Skeletal muscle cell (primary cell): Measurements from ENCODE around the gene TNFRSF1A.
"Not testable (repeated sequence)": the region's sequence is repeated elsewhere in the genome, so short reads cannot be mapped to it uniquely, and the experiment has no call there.

Experiments
- DNase-seq: peaks from one replicate; pipeline ENCODE4 v3.0.0-alpha.2; 2010; ENCODE audit warnings: low read depth
- H3K4me3 ChIP-seq: 2 replicates; pipeline ENCODE4 v1.5.1; 2011; ENCODE audit warnings: low read depth, mild to moderate bottlenecking, control low read depth, low read length, moderate library complexity

Gene TNFRSF1A

DNA sequence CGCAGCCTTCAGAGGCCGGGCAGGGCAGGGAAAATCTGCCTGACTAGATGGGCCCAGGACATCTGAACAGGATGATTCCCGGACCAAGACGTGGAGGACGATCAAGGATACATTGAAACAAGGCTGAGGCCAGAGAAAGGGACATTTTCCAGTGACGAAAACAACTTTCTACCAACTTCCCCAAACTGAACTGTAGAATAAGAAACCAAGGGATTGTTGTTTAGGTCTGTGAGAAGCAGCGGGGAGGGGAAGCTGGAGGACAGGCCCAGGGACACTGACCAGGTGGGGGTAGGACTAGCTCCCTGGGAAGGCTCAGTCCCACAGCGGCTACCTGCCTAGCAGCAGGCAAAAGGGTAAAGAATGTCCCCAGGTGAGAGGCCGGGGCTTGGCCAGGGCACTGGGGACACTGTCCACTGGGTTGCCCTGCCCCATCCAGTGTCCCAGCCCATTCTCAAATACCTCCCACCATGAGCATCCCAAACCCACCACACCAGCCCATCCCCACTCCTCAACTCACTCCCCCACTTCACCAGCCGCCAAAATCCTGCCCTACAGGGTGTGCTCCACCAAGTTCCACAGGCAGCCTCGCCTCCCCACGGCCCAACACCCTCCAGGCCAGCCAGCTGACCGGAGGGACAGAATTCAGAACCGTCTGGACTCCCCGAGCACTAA is 995 bp downstream of the TNFRSF1A start:
- DNase-seq = no peak
- peak overlapping the region; percentile 98 for H3K4me3 ChIP-seq

DNA sequence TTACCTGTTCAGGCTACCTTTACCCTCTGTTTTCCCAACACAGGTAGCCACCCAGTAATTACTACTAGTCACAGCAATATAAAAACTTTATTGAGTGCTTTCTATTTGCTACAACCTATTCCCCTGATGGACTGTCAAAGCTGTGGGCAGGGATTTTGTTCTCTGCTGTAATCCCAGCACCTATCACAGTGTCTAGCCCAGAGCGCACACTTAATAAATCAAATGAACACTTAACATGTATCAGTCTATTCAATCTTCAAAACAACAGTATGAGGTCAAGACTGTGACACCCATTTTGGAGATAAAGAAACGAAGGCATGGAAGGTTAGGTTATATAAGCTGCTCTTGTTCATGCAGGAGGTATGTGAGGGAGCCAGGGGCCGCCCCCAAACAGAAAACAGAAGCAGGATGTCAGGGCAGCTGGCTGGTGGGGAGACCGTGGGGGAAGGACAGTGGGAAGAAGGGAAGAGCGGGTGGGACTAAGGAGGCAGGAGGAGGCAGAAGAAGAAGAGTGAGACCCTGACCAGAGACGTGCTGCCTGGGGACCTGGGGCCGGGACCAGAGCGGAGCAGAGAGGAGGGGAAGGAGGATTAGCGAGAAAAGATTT is 1.7 kb downstream of the TNFRSF1A start:
- peak overlapping the region; percentile 98 for H3K4me3 ChIP-seq
- no peak for DNase-seq

DNA sequence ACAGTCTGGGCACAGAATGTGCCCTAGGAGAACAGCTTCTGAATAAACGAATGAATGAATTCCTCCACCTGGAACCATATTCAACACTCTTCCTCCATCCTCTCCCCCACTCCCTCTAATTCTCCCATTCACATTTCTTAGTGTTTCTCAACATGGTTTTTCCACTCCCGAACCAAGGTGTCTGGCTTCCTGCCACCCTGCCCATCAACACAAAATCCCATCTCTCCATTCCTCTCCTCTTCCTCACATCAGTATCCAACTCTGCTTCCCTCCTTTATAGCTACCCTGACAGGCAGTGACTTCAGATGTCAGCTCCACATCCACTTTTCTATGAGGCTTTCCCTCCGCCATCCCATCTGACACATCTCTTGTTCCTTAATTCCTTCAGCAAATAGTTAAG is 2.9 kb downstream of the TNFRSF1A start:
- DNase-seq = no peak
- peak overlapping the region; percentile 98 for H3K4me3 ChIP-seq

DNA sequence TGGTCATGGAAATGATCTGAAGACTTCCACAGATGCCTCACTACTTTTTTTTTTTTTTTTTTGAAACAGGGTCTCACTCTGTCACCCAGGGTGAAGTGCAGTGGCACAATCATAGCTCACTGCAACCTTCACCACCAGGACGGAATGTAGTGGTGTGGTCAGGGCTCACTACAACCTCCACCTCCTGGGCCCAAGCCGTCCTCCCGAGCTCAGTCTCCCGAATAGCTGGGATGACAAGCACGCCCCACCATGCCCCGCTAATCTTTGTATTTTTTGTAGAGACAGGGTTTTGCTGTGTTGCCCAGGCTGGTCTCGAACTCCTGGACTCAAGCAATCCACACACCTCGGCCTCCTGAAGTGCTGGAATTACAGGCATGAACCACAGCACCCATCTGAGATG is 3.3 kb downstream of the TNFRSF1A start:
- H3K4me3 ChIP-seq = peak overlapping the region; percentile 98
- DNase-seq = not testable (repeated sequence)

DNA sequence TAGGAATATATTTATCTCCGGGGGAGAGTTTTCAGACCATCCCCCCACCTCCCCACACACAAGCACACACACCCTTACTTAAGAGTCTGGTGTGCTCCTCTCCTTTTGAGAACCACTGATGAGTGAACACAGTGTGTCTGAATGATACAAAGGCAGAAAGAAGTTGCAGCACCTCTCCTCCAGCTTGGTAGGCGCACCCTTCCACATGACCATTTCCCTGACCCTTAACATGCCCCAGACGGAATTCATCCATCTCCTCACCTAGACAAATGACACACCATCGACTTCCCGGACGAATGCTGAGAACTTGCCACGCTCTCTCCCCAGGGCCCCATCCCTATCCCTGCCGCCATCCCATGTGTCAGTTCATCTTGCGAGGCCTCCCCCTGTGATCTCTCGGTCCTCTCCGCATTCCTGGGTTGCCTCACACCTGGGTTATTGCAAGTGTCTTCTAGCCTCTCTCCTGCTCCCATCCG is 3.9 kb downstream of the TNFRSF1A start:
- peak overlapping the region; percentile 98 for H3K4me3 ChIP-seq
- DNase-seq = no peak

DNA sequence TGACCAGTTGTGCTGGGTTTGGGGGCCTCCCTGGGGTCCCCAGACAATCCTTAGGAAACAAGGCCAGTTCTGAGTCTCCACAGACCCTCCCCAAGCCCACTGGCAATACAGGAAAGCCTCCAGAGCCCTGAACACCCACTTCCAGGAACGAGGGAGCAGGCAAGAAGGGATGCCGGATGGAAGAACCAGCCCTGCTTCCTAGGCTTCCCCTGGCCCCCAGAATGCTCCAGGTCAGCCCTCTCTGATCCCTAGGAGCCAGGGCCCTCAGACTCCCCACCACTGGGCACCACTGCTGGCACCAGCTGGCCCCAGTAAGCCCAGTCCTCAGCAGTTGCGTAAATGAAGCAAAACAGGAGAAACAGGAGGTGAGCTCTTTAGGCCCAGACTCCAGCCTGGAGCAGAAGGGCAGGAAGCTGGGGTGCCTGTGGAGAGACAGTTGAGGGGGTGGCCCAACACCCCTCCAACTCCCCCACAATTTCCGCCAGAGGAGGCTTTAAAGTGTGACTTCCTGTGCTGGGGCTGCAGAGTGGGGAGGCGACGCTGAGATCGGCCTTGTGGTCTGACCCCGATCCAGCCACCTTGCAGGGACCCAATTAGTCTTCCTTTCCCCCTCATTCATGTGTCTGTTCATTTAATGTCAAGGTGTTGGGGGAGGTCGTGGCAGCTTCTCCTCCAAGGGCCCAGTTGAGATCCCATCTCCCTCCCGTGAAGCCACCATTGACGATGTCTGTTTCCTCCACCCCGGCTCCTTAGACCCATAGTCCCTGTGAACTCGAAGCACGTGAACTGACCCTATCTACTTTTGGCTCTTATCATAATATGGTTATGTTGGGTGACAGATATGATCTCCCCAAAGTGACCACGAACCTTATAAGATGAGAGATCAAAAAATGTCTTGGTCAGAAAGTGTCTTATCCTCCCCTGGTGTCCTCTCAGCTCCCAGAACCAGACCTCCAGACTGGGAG is 4.7 kb downstream of the TNFRSF1A start:
- H3K4me3 ChIP-seq = peak overlapping the region; percentile 98
- DNase-seq = no peak

DNA sequence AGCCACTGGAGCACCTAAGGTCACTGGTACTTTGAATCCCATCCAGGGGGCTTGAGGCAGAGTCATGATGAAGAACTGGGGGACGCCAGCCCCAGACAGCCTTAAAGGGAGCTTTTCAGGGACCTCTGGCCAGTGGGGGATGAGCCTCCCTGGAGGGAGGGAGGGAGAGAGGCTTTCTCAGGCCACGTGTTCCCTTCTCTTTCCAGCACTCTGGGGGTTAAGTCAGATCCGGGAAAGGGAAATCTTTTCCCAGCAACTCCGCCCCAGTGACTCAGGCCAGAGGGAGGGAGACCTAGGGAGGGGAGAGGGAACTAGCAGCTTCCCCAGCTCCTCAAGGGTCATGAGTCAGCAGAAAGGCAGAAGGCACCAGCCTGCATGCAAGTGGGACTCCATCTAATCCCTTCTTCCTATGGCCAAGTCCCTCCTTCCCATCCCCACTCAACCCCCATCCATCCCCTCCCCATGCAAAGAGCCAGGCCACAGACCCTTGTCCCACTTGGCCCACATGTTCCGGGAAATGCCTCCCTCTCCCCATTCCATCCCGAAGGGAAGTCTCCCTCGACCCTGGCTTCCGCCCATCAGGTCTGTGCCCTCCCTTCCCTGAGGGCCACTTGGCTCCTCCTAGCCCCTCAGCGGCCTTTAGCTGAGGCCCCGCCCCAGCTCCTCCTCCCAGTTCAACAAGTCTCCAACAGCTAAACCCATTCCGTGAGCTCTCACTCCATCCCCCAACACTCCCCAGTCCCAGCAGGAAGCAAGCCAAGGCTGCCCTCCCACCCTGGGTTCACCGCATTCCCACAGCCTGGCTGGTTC is 5.6 kb downstream of the TNFRSF1A start:
- DNase-seq = peak; percentile 100
- peak overlapping the region; percentile 98 for H3K4me3 ChIP-seq

DNA sequence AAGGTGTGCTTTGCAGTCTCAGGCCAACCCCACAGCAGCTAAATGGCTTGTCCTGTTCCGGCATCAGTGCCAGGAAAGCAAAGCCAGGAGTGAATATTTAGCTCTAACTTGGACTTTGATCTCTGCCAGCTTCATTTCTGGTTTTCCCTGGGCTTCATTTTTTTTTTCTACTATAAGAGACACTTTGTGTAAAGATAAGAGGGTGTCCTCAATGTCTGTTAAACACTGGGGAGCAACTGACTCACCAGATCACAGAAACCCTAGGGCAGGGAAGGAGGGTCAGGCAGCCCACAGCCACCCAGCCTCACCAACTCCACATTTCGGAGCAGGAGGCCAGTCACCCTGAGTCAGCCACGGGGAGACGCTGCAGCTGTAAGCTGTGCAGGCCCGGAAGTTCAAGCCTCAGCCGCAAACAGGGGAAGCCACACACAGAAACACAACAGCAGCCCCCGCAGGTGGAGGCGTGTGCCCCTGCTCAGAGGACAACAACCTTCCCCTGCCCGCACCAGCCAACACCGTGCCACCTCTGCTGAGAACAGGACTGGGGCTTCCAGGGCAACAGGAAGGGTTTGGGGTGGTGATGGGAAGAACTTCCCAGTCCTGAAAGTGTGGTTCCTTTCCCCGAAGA is 6.3 kb downstream of the TNFRSF1A start:
- peak overlapping the region; percentile 43 for H3K4me3 ChIP-seq
- peak; percentile 51 for DNase-seq

DNA sequence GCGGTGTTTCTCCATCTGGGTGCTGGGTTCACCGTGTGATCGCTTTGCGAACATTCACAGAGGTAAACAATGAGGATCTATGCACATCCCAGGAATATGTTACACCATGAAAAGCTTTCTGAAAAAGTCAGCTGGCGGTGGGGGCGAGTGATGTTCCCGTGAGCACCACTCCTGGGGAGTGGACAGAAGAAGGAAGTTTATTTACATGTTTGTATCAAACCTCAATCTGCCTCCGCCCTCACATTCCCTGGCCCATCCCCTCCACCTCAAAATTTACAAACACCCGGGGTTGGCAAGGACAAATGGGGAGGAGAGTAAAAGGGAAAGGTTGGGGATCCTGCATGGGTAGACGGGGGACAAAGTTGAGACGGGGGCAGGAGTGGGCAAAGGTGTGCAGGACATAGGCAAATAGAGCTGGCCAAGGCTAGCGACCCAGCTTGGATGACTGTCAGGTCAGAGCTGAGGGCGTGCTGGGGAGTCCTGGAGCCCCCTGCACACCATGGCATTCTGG is 6.9 kb downstream of the TNFRSF1A start:
- peak overlapping the region; percentile 43 for H3K4me3 ChIP-seq
- no peak for DNase-seq

DNA sequence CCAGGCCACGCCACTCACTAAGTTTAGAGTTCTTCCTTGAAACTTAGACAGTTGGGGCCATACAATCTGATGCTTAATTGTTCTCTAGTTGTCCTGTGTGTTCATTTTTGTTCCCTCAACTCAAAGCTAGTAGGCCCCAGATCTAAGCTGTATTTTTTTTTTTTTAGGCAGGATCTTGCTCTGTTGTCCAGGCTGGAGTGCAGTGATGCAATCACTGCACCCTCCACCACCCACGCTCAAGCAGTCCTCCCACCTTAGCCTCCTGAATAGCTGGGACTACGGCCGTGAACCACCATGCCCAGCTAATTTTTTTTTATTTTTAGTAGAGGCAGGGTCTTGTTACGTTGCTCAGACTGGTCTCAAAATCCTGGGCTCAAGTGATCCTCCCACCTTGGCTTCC is 7.5 kb downstream of the TNFRSF1A start:
- H3K4me3 ChIP-seq = no peak overlapping the region

DNA sequence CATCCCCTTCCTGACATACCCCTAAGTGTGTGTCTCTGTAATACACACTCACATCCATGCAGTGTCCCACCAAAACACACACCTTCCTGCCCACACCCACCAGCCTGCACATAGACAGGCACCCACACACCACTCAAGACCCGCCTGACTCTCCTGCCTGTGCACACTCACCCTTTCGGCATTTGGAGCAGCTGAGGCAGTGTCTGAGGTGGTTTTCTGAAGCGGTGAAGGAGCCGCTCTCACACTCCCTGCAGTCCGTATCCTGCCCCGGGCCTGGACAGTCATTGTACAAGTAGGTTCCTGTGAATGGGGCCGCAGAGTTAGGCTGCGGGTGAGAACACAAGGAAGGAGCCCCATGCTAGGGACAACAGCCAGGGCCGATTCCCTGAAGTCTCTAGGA is 8.3 kb downstream of the TNFRSF1A start:
- DNase-seq = no peak
- no peak overlapping the region for H3K4me3 ChIP-seq

More for the DNA sequence above, 7.5 kb downstream of the TNFRSF1A start:
- DNase-seq = no peak

DNA sequence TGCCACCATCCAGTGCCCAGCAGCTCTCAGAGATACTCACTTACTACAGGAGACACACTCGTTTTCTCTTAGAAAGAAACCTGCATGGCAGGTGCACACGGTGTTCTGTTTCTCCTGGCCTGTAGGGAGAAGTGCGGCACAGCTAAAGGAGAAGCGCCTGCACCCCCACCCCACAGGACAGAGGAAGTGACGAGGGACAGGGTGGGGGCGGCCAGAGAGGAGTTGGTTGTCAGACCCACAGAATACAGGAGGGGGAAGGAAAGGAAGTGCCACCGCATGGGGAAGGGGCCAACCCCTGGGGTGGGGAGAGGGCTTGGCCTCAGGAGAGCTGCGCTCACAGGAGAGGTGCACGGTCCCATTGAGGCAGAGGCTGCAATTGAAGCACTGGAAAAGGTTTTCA is 8.8 kb downstream of the TNFRSF1A start:
- no peak for DNase-seq
- no peak overlapping the region for H3K4me3 ChIP-seq

DNA sequence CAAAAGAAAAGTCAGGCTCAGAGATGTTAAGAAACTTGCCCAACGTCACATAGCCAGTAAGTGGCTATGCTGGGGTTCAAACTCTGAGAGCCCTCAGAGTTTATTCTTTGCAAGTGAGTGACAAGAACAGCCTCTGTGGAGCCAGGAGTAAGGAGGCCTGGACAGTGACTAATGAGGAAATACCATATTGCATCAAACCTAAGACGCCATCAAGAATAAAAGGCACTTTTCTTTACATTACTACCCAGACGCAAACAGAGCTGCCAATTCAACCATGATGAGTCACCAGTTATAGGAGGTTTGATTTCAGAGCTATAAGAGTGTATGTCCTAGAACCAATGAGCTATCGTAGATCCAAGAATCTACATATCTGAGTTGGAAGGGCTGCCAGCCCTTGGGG is 9.4 kb downstream of the TNFRSF1A start:
- H3K4me3 ChIP-seq = no peak overlapping the region
- peak; percentile 85 for DNase-seq

DNA sequence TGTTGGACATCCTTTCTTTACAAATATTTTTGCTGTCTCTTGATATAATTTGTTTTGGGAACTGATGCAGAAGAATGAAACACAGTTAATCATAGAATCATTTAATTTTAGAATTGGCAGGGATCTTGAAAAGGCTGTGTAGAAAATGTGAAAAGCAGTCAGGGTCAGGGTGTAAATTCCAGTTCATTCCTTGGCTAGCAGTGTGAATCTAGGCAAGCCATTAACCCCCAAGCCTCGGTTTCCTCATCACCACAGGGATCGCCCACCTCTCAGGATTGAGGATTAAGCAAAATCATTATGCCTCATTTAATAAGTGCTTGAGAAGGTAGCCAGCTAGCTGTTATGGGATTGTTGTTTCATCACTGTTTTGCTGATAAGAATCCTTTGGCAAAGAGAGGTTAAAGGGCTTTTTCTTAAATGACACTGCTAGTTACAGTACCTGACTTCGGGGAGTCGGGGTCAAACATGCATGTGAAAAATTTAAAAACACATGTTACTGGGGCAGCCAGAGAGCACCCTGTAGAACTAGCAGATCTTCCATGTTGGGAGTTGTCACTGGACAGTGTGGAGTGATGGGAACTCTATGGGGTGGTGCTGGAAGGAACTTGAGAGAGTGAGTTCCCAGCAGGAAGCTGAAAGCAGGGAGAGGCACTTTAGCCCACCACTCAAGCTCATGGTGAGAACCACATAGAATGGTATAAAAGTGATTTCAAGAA is 10.7 kb downstream of the TNFRSF1A start:
- DNase-seq = no peak
- no peak overlapping the region for H3K4me3 ChIP-seq

DNA sequence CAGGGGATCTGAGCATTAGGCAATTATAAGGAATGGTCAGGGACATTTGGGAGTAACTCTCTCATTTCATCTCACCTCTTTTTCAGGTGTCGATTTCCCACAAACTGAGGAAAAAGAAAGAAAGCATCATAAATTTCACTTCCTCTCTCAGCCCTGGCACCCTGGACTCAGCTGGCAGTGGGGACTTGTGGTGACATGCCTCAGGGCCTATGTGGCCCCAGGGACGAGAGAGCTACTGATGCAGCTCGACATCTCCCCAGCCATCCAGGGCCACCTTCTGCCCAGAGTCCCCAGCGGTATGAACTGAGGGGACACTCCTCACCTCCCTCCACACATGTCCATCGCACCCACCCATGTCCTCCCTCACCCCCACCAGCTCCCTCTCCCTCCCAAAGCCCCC is 11.7 kb downstream of the TNFRSF1A start:
- no peak for DNase-seq

DNA sequence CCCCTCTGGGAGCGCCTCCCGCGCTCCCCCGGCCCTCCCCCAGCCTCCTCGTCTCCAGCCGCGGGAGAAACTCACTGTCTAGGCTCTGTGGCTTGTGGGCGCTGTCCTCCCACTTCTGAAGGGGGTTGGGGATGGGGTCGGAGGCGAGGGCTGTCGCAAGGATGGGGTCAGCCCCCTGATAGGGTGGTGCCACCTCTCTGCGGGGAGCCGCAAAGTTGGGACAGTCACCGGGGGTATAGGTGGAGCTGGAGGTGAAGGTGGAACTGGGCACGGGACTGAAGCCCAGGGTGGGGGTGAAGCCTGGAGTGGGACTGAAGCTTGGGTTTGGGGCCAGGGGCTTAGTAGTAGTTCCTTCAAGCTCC is 12.2 kb downstream of the TNFRSF1A start:
- no peak overlapping the region for H3K4me3 ChIP-seq
- no peak for DNase-seq

More for the DNA sequence above, 11.7 kb downstream of the TNFRSF1A start:
- no peak overlapping the region for H3K4me3 ChIP-seq

DNA sequence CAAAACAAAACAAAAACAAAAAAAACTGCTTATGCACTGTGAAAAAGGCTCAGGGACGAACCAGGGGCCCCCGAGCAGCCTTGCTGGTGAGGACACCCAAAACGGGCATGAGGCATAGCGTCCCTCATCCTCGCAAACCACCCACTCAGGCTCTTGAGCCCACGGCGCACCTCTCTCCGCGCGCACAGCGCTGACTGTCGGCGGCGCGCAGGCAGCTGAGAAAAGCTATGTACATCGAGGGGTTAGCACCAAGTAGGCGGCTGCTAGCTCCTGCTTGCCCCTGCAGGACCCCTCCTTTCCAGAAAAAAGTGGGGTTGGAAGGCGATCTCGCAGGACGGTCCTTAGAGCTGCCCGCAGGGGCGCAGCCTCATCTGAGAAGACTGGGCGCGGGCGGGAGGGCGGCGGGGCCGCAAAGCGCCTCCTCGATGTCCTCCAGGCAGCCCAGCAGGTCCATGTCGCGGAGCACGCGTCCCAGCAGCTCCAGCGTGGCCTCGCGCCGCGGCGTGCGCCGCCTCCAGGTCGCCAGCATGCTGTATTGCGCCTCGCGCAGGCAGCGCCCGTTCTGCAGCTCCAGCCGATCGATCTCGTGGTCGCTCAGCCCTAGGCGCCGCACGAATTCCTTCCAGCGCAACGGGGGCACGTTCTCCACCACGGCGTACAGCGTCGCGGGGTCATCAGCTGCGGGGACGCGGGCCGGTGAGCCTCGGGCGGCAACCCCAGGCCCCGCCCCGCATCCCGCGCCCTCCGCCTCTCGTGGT is 12.8 kb downstream of the TNFRSF1A start:
- DNase-seq = no peak
- H3K4me3 ChIP-seq = no peak overlapping the region
